HepG2 (cell line): Measurements from ENCODE around the gene DAZAP1. TPM values are rescaled to one million over a fixed set of nuclear protein-coding genes. Genes with fewer than 3 reads are reported as not detected.

Source experiments
- CC2D1A ChIP-seq: sonication (generic); formaldehyde crosslinking; IDR thresholded peaks from 2 replicates; pipeline ENCODE4 v1.8.1; 2023; ENCODE audit warnings: mild to moderate bottlenecking, missing genetic modification reagents
- FOXA3 ChIP-seq: IDR thresholded peaks from 2 replicates; pipeline ENCODE4 v1.6.1; 2016; ENCODE audit warnings: missing genetic modification reagents, missing compliant biosample characterization
- HIVEP1 ChIP-seq: sonication (generic); formaldehyde crosslinking; IDR thresholded peaks from 2 replicates; pipeline ENCODE4 v1.4.0; 2020; ENCODE audit warnings: mild to moderate bottlenecking, missing genetic modification reagents
- HOMEZ ChIP-seq: IDR thresholded peaks from 2 replicates; pipeline ENCODE4 v1.6.1; 2016; ENCODE audit warnings: low read depth
- KLF12 ChIP-seq: sonication (generic); formaldehyde crosslinking; IDR thresholded peaks from 2 replicates; pipeline ENCODE4 v1.4.0; 2020; ENCODE audit warnings: missing genetic modification reagents, borderline replicate concordance
- MATR3 ChIP-seq: sonication (generic); formaldehyde crosslinking; IDR thresholded peaks from 2 replicates; pipeline ENCODE4 v1.4.0; 2020; ENCODE audit warnings: missing genetic modification reagents
- ONECUT2 ChIP-seq: sonication (generic); formaldehyde crosslinking; IDR thresholded peaks from 2 replicates; pipeline ENCODE4 v1.4.0; 2020; ENCODE audit warnings: missing genetic modification reagents
- PPARG ChIP-seq: conservative IDR thresholded peaks from 2 replicates; pipeline ENCODE4 v1.6.1; 2016; ENCODE audit warnings: missing biosample characterization, missing genetic modification reagents
- RXRB ChIP-seq: IDR thresholded peaks from 2 replicates; pipeline ENCODE4 v1.6.1; 2016; ENCODE audit warnings: borderline replicate concordance, missing genetic modification reagents, missing compliant biosample characterization
- SNAPC4 ChIP-seq: sonication (generic); formaldehyde crosslinking; IDR thresholded peaks from 2 replicates; pipeline ENCODE4 v1.4.0; 2020; ENCODE audit warnings: mild to moderate bottlenecking, missing genetic modification reagents
- TERF1 ChIP-seq: sonication (generic); formaldehyde crosslinking; IDR thresholded peaks from 2 replicates; pipeline ENCODE4 v1.8.0; 2022; ENCODE audit warnings: mild to moderate bottlenecking, missing genetic modification reagents, moderate library complexity
- ZBTB3 ChIP-seq: sonication (generic); formaldehyde crosslinking; IDR thresholded peaks from 2 replicates; pipeline ENCODE4 v1.4.0; 2020; ENCODE audit warnings: low read depth, mild to moderate bottlenecking, moderate library complexity, missing genetic modification reagents, borderline replicate concordance
- ZBTB39 ChIP-seq: sonication (generic); formaldehyde crosslinking; IDR thresholded peaks from 2 replicates; pipeline ENCODE4 v1.5.0; 2020; ENCODE audit warnings: missing genetic modification reagents
- ZFP90 ChIP-seq: sonication (generic); formaldehyde crosslinking; IDR thresholded peaks from 2 replicates; pipeline ENCODE4 v1.8.0; 2022; ENCODE audit warnings: missing genetic modification reagents, mild to moderate bottlenecking, inconsistent platforms, borderline replicate concordance
- ZNF20 ChIP-seq: sonication (generic); formaldehyde crosslinking; IDR thresholded peaks from 2 replicates; pipeline ENCODE4 v1.4.0; 2020; ENCODE audit warnings: mild to moderate bottlenecking, moderate library complexity, missing genetic modification reagents
- ZNF292 ChIP-seq: sonication (generic); formaldehyde crosslinking; IDR thresholded peaks from 2 replicates; pipeline ENCODE4 v1.8.1; 2022; ENCODE audit warnings: mild to moderate bottlenecking, low read depth, missing genetic modification reagents, borderline replicate concordance
- ZNF33A ChIP-seq: sonication (generic); formaldehyde crosslinking; IDR thresholded peaks from 2 replicates; pipeline ENCODE4 v1.5.1; 2020; ENCODE audit warnings: missing genetic modification reagents, mild to moderate bottlenecking, moderate library complexity, borderline replicate concordance
- ZNF614 ChIP-seq: IDR thresholded peaks from 2 replicates; pipeline ENCODE4 v1.6.1; 2018; ENCODE audit warnings: missing biosample characterization, missing genetic modification reagents, inconsistent platforms, borderline replicate concordance
- polyA plus RNA-seq, 8 experiments: library from polyadenylated mRNA; depleted of rRNA in 3 of 8; stranded (reverse) in 7 of 8; unstranded in 1 of 8; fragments of >200 nt; fragmentation: Illumina TruSeq in 4 of 8; extraction: Trizol in 4 of 8; gene quantifications; 2 replicates each; pipeline versions ENCODE4 v1.2.1 to v1.2.3, GENCODE V29; 2011 to 2016; ENCODE audit warnings: low read depth in 4 of 8, missing spikeins in 1 of 8, mixed read lengths in 1 of 8; ENCODE audit not compliant: insufficient read depth in 1 of 8
- total RNA-seq, 5 experiments: library from RNA; depleted of rRNA; stranded (reverse); fragments of >200 nt; fragmentation: Illumina TruSeq; extraction: Trizol; gene quantifications; 2 replicates each; pipeline ENCODE4 v1.2.3, GENCODE V29; 2016; ENCODE audit warnings: low read depth in 1 of 5

DAZAP1 gene
- total and polyA plus RNA-seq, 2 of the 13 experiments (the other 11 are each of a cell fraction or from before 2014, with no cell fraction given): 63.3 to 79.2 TPM

GRCh38 chr19:1438035-1438932 is 30.9 kb downstream of the DAZAP1 start, which contains the start of gene RPS15 (continued):
- TF ChIP-seq SNAPC4 (CRISPR knock-in tag) (peak; percentile 76; the same call in 1 of the 2 replicates), TERF1 (CRISPR knock-in tag) (peak; percentile 72; the same call in 1 of the 2 replicates), ONECUT2 (CRISPR knock-in tag) (peak; percentile 50; the same call in 1 of the 2 replicates), ZNF20 (CRISPR knock-in tag) (0 out of 2 replicates have a peak, but pooled peaks have one; percentile 35), ZNF614 (CRISPR knock-in tag) (peak; percentile 93), MATR3 (CRISPR knock-in tag) (no peak), RXRB (CRISPR knock-in tag) (peak; percentile 83), ZNF33A (CRISPR knock-in tag) (no peak), HIVEP1 (peak; percentile 95), FOXA3 (CRISPR knock-in tag) (peak; percentile 87), CC2D1A (CRISPR knock-in tag) (0 out of 2 replicates have a peak, but pooled peaks have one; percentile 65), ZBTB39 (CRISPR knock-in tag) (no peak), ZBTB3 (peak; percentile 84; the same call in 1 of the 2 replicates), ZFP90 (CRISPR knock-in tag) (peak; percentile 92; the same call in 1 of the 2 replicates), HOMEZ (no peak; the same call in 1 of the 2 replicates), PPARG (CRISPR knock-in tag) (no peak; the same call in none of the 2 replicates), KLF12 (CRISPR knock-in tag) (peak; percentile 93), ZNF292 (CRISPR knock-in tag) (peak; percentile 51; the same call in 1 of the 2 replicates)
